HepG2 (cell line): ENCODE measurements around the gene CCDC3. TPM values are rescaled to one million over a fixed set of nuclear protein-coding genes. Genes with fewer than 3 reads are reported as not detected.

Experiments
- ATAC-seq: fragments of 200-7000 bp; cut with Tn5 transposase; 3 replicates; pipeline ENCODE4 v1.9.1; 2020; ENCODE audit warnings: mild to moderate bottlenecking, moderate library complexity
- BruUV-seq: library from RNA; stranded (reverse); fragments of 400-500 nt; replicated peaks from 2 replicates; lab custom pipeline; 2021; lab: Mats Ljungman, UMichigan
- CTCF ChIA-PET: fragments of 300-600 bp; formaldehyde crosslinking; extraction: SDS; loops from one replicate; lab custom pipeline; 2021; ENCODE audit warnings: low total read pairs, inconsistent platforms, low intra/inter-chr PET ratio; lab: Yijun Ruan, JAX
- POLR2A ChIA-PET: fragments of 350-600 bp; sonication (Branson Sonifier 250); formaldehyde crosslinking; loops from one replicate; lab custom pipeline; 2020; ENCODE audit warnings: antibody characterized with exemption, inconsistent platforms; lab: Yijun Ruan, JAX
- DNase-seq: peaks from one replicate; pipeline ENCODE4 v3.0.0-alpha.2; 2015; ENCODE audit warnings: low spot score
- FAIRE-seq: peaks from 3 replicates; lab custom pipeline; 2011; peaks lifted over from hg19 to GRCh38; lab: Jason Lieb, UNC
- H2AFZ ChIP-seq: one replicate; pipeline ENCODE4 v1.6.1; 2011; ENCODE audit warnings: low read length, inconsistent platforms
- H3K27ac ChIP-seq: fragments of 300-600 bp; 3 replicates; pipeline ENCODE4 v1.8.0; 2011; ENCODE audit warnings: mixed run types, mild to moderate bottlenecking, mixed read lengths, low read length, inconsistent platforms; ENCODE audit not compliant: insufficient read depth; ENCODE audit errors: extremely low read length
- H3K27me3 ChIP-seq, 2 experiments: fragments of 200-600 bp in 1 of 2; 2 replicates in 1 of 2; 3 replicates in 1 of 2; pipeline versions ENCODE4 v1.6.0 to v1.8.0; 2011; ENCODE audit warnings: low read length in 2 of 2, mild to moderate bottlenecking in 2 of 2, moderate library complexity in 2 of 2, inconsistent platforms in 1 of 2; ENCODE audit not compliant: insufficient read depth in 2 of 2, control insufficient read depth in 1 of 2
- H3K36me3 ChIP-seq, 2 experiments: fragments of 200-600 bp in 1 of 2; replicated peaks in 1 of 2; 2 replicates in 1 of 2; 3 replicates in 1 of 2; pipeline versions ENCODE4 v1.5.1 to v1.8.0; 2011; ENCODE audit warnings: low read length in 2 of 2, inconsistent platforms in 1 of 2; ENCODE audit not compliant: insufficient read depth in 2 of 2, control insufficient read depth in 1 of 2
- H3K4me1 ChIP-seq: 2 replicates; pipeline ENCODE4 v1.5.1; 2012; ENCODE audit warnings: low read length, inconsistent platforms; ENCODE audit not compliant: insufficient read depth
- H3K4me2 ChIP-seq: 2 replicates; pipeline ENCODE4 v1.6.0; 2011; ENCODE audit warnings: low read depth, low read length, inconsistent platforms
- H3K4me3 ChIP-seq, 3 experiments: fragments of 200-600 bp in 1 of 3; sonication (generic), shearing (Covaris generic) in 1 of 3; replicated peaks in 1 of 3; 2 replicates each; pipeline ENCODE4 v1.5.1; 2011 to 2016; ENCODE audit warnings: low read length in 3 of 3, inconsistent platforms in 2 of 3, low read depth in 2 of 3, mild to moderate bottlenecking in 2 of 3, control low read depth in 1 of 3, mixed read lengths in 1 of 3; ENCODE audit not compliant: insufficient read depth in 1 of 3
- H3K79me2 ChIP-seq: one replicate; pipeline ENCODE4 v1.6.1; 2011; ENCODE audit warnings: low read length, inconsistent platforms; ENCODE audit not compliant: insufficient read depth
- H3K9ac ChIP-seq: 2 replicates; pipeline ENCODE4 v1.6.0; 2011; ENCODE audit warnings: mild to moderate bottlenecking, low read depth, low read length, inconsistent platforms; ENCODE audit not compliant: insufficient read depth
- H3K9me3 ChIP-seq: 2 replicates; pipeline ENCODE4 v1.5.1; 2012; ENCODE audit warnings: mild to moderate bottlenecking, low read length
- H4K20me1 ChIP-seq: 2 replicates; pipeline ENCODE4 v1.6.0; 2011; ENCODE audit warnings: inconsistent platforms, mild to moderate bottlenecking, low read length, moderate library complexity; ENCODE audit not compliant: insufficient read depth
- ETV6 ChIP-seq: sonication (generic); formaldehyde crosslinking; conservative IDR thresholded peaks from 2 replicates; pipeline ENCODE4 v1.4.0; 2020; ENCODE audit warnings: missing genetic modification reagents
- FOSL1 ChIP-seq: sonication (generic); formaldehyde crosslinking; IDR thresholded peaks from 2 replicates; pipeline ENCODE4 v1.9.0; 2021; ENCODE audit warnings: missing genetic modification reagents, borderline replicate concordance
- PAWR ChIP-seq: sonication (generic); formaldehyde crosslinking; IDR thresholded peaks from 2 replicates; pipeline ENCODE4 v1.4.0; 2020; ENCODE audit warnings: missing genetic modification reagents, mild to moderate bottlenecking, borderline replicate concordance
- TOE1 ChIP-seq: sonication (generic); formaldehyde crosslinking; IDR thresholded peaks from 2 replicates; pipeline ENCODE4 v1.4.0; 2020; ENCODE audit warnings: mild to moderate bottlenecking, missing genetic modification reagents
- ZNF275 ChIP-seq: sonication (generic); formaldehyde crosslinking; IDR thresholded peaks from 2 replicates; pipeline ENCODE4 v1.8.0; 2022; ENCODE audit warnings: missing genetic modification reagents, mild to moderate bottlenecking, inconsistent platforms, borderline replicate concordance
- ZNF383 ChIP-seq: sonication (generic); formaldehyde crosslinking; IDR thresholded peaks from 2 replicates; pipeline ENCODE4 v1.4.0; 2020; ENCODE audit warnings: missing genetic modification reagents, mild to moderate bottlenecking, borderline replicate concordance
- ZNF432 ChIP-seq: sonication (generic); formaldehyde crosslinking; IDR thresholded peaks from 2 replicates; pipeline ENCODE4 v1.5.0; 2020; ENCODE audit warnings: missing genetic modification reagents, mild to moderate bottlenecking, borderline replicate concordance
- ZNF629 ChIP-seq: sonication (generic); formaldehyde crosslinking; conservative IDR thresholded peaks from 2 replicates; pipeline ENCODE4 v1.5.0; 2020; ENCODE audit warnings: missing genetic modification reagents
- WGBS: methylation state at CpG from one replicate; pipeline ENCODE4 v1.1.6; 2017; ENCODE audit warnings: low lambda C conversion rate; 5-methylcytosine and 5-hydroxymethylcytosine counted together
- in situ Hi-C: cut with HindIII; loops from 2 replicates; pipeline ENCODE4 v1.10.0; 2017; ENCODE audit warnings: low pct_unique_long_range_greater_than_20kb; ENCODE audit not compliant: extremely low pct_ligation_motif_present
- intact Hi-C: fragments of 100-400 bp; cut with micrococcal nuclease; formaldehyde crosslinking; loops from one replicate; pipeline ENCODE4 v1.10.0; 2022; ENCODE audit not compliant: unreplicated experiment
- polyA plus RNA-seq, 8 experiments: library from polyadenylated mRNA; depleted of rRNA in 3 of 8; stranded (reverse) in 7 of 8; unstranded in 1 of 8; fragments of >200 nt; fragmentation: Illumina TruSeq in 4 of 8; extraction: Trizol in 4 of 8; gene quantifications; 2 replicates each; pipeline versions ENCODE4 v1.2.1 to v1.2.3, GENCODE V29; 2011 to 2016; ENCODE audit warnings: low read depth in 4 of 8, missing spikeins in 1 of 8, mixed read lengths in 1 of 8; ENCODE audit not compliant: insufficient read depth in 1 of 8
- total RNA-seq, 5 experiments: library from RNA; depleted of rRNA; stranded (reverse); fragments of >200 nt; fragmentation: Illumina TruSeq; extraction: Trizol; gene quantifications; 2 replicates each; pipeline ENCODE4 v1.2.3, GENCODE V29; 2016; ENCODE audit warnings: low read depth in 1 of 5

The CCDC3 gene
- total and polyA plus RNA-seq, 2 of the 13 experiments (the other 11 are each of a cell fraction or from before 2014, with no cell fraction given), result not detected

GRCh38 chr10:12949248-12949647 is 52.3 kb downstream of the CCDC3 start (continued):
- TF ChIP-seq ZNF275 (CRISPR knock-in tag), result no peak

GRCh38 chr10:12947741-12948140 is 53.8 kb downstream of the CCDC3 start:
- Histone ChIP-seq H3K4me1 (no peaks in the 10 kb centered on the region), H3K27ac (no peak overlapping the region), H4K20me1 (no peaks in the 10 kb centered on the region), H3K79me2 (no peaks in the 10 kb centered on the region), H3K27me3 (no peaks in the 10 kb centered on the region; a peak in 1 of 5 replicates), H3K9ac (no peak overlapping the region), H3K4me3 (no peak overlapping the region), H3K9me3 (peaks cover 8% of the 10 kb centered on the region; the same call in 1 of the 2 replicates), H2AFZ (no peak overlapping the region), H3K36me3 (no peaks in the 10 kb centered on the region), H3K4me2 (no peak overlapping the region)
- DNase-seq, result no peak
- POLR2A ChIA-PET, result no interaction called here
- no peak for ATAC-seq
- in situ Hi-C loops (no loop called here), intact Hi-C loops (no loop called here)
- 38% methylated on average over 3 of the region's 3 CpGs for WGBS
- FAIRE-seq, result no peak
- CTCF ChIA-PET, result no interaction called here
- BruUV-seq, result no TSS peak
- no peak for TF ChIP-seq ZNF383

- ATAC-seq (no peak), DNase-seq (no peak), FAIRE-seq (no peak)
- Histone ChIP-seq H3K9ac (no peak overlapping the region), H3K4me2 (no peak overlapping the region), H3K36me3 (no peaks in the 10 kb centered on the region), H3K4me3 (no peak overlapping the region), H3K4me1 (no peaks in the 10 kb centered on the region), H3K27ac (no peak overlapping the region), H2AFZ (no peak overlapping the region), H3K9me3 (no peaks in the 10 kb centered on the region), H3K79me2 (no peaks in the 10 kb centered on the region), H3K27me3 (no peaks in the 10 kb centered on the region; a peak in 2 of 5 replicates), H4K20me1 (no peaks in the 10 kb centered on the region)
- intact Hi-C loops, result no loop called here
- WGBS, result 7% methylated on average over 3 of the region's 3 CpGs
- TF ChIP-seq PAWR (CRISPR knock-in tag) (no peak), ETV6 (CRISPR knock-in tag) (no peak), ZNF432 (CRISPR knock-in tag) (no peak), FOSL1 (CRISPR knock-in tag) (no peak), ZNF629 (no peak), TOE1 (CRISPR knock-in tag) (no peak)
- in situ Hi-C loops, result no loop called here
- BruUV-seq, result no TSS peak
- POLR2A ChIA-PET, result no interaction called here
- CTCF ChIA-PET, result no interaction called here
Measured at GRCh38 chr10:12946372-12946771, 55.1 kb downstream of the CCDC3 start.
